Uterus (tissue), 4 donors: ENCODE results near the gene TMX3. TPM values are rescaled to one million over a fixed set of nuclear protein-coding genes. Genes with fewer than 3 reads are reported as not detected.
A peak's percentile ranks its signal among the peaks of the same experiment; 100 is the strongest.

Experiments
- DNase-seq, 2 donors: peaks; one replicate each; pipeline ENCODE4 v3.0.0-alpha.2; 2019 to 2020
- H3K27ac ChIP-seq, 2 donors: fragments of 200-600 bp; sonication (generic); 1 replicate in 1 of 2; 2 replicates in 1 of 2; pipeline ENCODE4 v1.5.1; 2016 to 2018
- H3K27me3 ChIP-seq, 2 donors: fragments of 200-600 bp; sonication (generic); one replicate each; pipeline ENCODE4 v1.5.1; 2018 to 2019; ENCODE audit warnings: control low read depth in 1 of 2
- H3K36me3 ChIP-seq, 2 donors: fragments of 200-600 bp; sonication (generic); one replicate each; pipeline ENCODE4 v1.5.1; 2019; ENCODE audit warnings: control low read depth in 1 of 2
- H3K4me1 ChIP-seq, 2 donors: fragments of 200-600 bp; sonication (generic); one replicate each; pipeline ENCODE4 v1.5.1; 2018 to 2019; ENCODE audit warnings: control low read depth in 1 of 2
- H3K4me3 ChIP-seq, 2 donors: fragments of 200-600 bp; sonication (generic); 1 replicate in 1 of 2; 2 replicates in 1 of 2; pipeline ENCODE4 v1.5.1; 2018 to 2019; ENCODE audit warnings: mild to moderate bottlenecking in 1 of 2
- H3K9me3 ChIP-seq, 2 donors: fragments of 200-600 bp; sonication (generic); one replicate each; pipeline ENCODE4 v1.5.1; 2019; ENCODE audit warnings: control low read depth in 1 of 2
- CTCF ChIP-seq, 4 experiments: fragments of 200-600 bp in 2 of 4; fragments of 450-650 bp in 2 of 4; sonication (generic) in 2 of 4; IDR thresholded peaks; one replicate each; pipeline ENCODE4 v1.5.1; 2016 to 2019; ENCODE audit warnings: antibody characterized with exemption in 4 of 4, mild to moderate bottlenecking in 2 of 4, moderate library complexity in 1 of 4
- POLR2A ChIP-seq, 2 donors: fragments of 450-650 bp; IDR thresholded peaks; one replicate each; pipeline ENCODE4 v1.6.1; 2016; ENCODE audit warnings: antibody characterized with exemption in 2 of 2, mild to moderate bottlenecking in 1 of 2, moderate library complexity in 1 of 2
- intact Hi-C: fragments of 100-400 bp; cut with DNase I; formaldehyde crosslinking; loops from one replicate; pipeline ENCODE4 v1.15.1; 2023; ENCODE audit warnings: low total_unique reads
- total RNA-seq, 4 donors: library from RNA; depleted of rRNA in 3 of 4; stranded (reverse); fragments of >200 nt in 3 of 4; gene quantifications; one replicate each; pipeline versions ENCODE4 v1.1.0 to v1.2.4, GENCODE V29; 2014 to 2023
- donor health status: DM: yes; HTN: yes; CAD: no.

TMX3 gene
- total RNA-seq: 100 to 1,000 TPM in 1 of 4 donors, 10 to 100 TPM in 3; 34.1 to 111 (median 73.4) TPM

DNA sequence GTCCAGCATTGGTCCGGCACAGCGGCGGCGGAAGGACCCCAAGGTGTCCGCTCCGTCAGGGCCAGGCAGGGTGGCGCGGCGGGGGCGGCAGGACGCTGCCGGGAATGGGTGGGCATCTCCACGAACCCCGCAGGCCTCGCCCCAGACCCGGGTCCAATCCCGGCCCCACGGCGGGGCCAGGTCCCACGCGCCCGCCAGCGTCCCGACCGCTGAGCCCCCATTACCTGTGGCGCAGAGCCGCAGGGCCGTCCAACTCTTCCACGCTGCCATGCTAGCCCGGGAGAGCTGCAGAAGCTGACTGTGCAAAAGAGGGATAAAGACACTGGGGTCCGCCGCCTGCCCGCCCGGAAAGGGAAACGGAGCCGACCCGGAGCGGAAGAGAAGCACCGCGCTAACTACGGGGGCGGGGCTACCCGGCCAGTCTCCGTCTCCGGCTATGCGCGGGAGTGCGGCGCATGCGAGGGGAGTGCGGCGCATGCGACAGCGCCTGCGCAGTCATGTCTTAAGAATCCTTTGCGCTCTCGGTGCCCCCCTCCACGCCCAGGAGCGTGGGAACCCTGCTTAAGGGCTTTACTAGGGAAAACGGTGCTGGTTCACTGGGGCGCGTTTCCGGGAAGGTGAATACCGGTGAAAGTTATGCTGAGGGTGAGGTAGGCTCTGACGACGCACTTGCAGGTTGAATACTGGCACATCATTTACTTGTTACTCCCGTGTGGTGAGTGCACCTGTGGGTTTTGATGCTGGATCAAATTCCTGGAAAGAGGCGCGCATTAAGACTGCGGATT lies at the start of gene TMX3:
Gene TMX3 (minus strand): TSS at position 397 of the 785 bp plus-strand sequence. CDS start 127 bp downstream, at position 270.
- H3K36me3 ChIP-seq: no peaks in the 10 kb centered on the region
- peak within 1 kb of the TSS; percentile 71 to 83 for H3K4me3 ChIP-seq
- H3K27me3 ChIP-seq: no peaks in the 10 kb centered on the region
- peak within 1 kb of the TSS; percentile 69 to 81 for H3K27ac ChIP-seq
- intact Hi-C loops: no loop called here
- no peaks in the 10 kb centered on the region for H3K4me1 ChIP-seq
- TF ChIP-seq CTCF (IDR thresholded peaks at IDR 0.05): peak in 1 of 4 experiments; percentile 27
- no peak for TF ChIP-seq POLR2A (IDR thresholded peaks at IDR 0.05)
- DNase-seq: peak; percentile 82 to 89
- no peaks in the 10 kb centered on the region for H3K9me3 ChIP-seq

- intact Hi-C loops: no loop called here
- H3K36me3 ChIP-seq: no peaks in the 10 kb centered on the region
- no peak overlapping the region for H3K4me3 ChIP-seq
- no peaks in the 10 kb centered on the region for H3K27me3 ChIP-seq
- TF ChIP-seq POLR2A (IDR thresholded peaks at IDR 0.05): no peak
- no peak for TF ChIP-seq CTCF (IDR thresholded peaks at IDR 0.05)
- no peaks in the 10 kb centered on the region for H3K4me1 ChIP-seq
- H3K27ac ChIP-seq: no peak overlapping the region
- no peaks in the 10 kb centered on the region for H3K9me3 ChIP-seq
- DNase-seq: no peak
Measured at GRCh38 chr18:68764016-68764415, 49.1 kb upstream of the TMX3 start.

GRCh38 chr18:68763083-68763482 lies 48.2 kb upstream of the TMX3 start:
- no peak overlapping the region for H3K4me3 ChIP-seq
- H3K27me3 ChIP-seq: no peaks in the 10 kb centered on the region
- H3K4me1 ChIP-seq: no peaks in the 10 kb centered on the region
- TF ChIP-seq CTCF (IDR thresholded peaks at IDR 0.05) (no peak), POLR2A (IDR thresholded peaks at IDR 0.05) (no peak)
- intact Hi-C loops: no loop called here
- H3K36me3 ChIP-seq: no peaks in the 10 kb centered on the region
- H3K9me3 ChIP-seq: no peaks in the 10 kb centered on the region
- DNase-seq: no peak
- H3K27ac ChIP-seq: no peak overlapping the region

DNA sequence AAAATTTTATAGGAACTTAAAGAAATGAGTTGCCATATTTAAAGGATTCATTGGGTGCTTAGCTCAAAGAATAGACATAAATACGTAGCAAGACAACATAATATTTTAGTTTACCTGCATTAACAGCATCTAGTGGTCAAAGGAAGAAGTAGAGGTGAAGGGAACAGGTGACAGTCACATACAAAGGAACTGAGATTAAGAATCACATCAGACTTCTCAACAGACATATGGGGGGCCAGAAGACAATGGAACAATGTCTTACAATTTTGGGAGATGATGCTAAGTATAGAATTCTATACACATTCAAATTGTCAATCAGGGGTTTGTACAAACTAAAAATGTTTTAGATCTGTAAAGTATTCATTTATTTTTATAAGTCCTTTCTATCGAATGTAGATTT lies 44.4 kb upstream of the TMX3 start:
- H3K4me1 ChIP-seq: no peaks in the 10 kb centered on the region
- TF ChIP-seq CTCF (IDR thresholded peaks at IDR 0.05): no peak
- no peak overlapping the region for H3K4me3 ChIP-seq
- no peaks in the 10 kb centered on the region for H3K36me3 ChIP-seq
- no peak for DNase-seq
- no peaks in the 10 kb centered on the region for H3K27me3 ChIP-seq
- intact Hi-C loops: no loop called here
- H3K27ac ChIP-seq: no peak overlapping the region
- H3K9me3 ChIP-seq: no peaks in the 10 kb centered on the region

DNA sequence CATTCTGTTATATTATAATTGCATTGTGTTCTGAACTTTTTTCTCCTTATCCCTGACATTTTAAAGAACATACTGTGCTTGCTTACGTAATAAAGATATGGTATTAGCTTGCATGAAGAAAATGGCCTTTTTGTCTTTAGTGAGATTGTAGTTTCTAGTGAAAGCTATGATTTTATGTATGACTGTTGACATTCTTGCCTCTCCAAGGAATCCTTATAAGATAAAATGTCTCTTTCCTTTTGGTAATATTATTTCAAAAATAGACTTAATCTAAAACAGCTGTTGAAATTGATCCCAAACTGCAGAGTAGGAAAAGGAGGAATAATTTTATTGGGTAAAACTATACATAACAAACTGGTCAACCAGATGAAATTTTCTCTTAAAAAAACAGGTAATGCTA lies 42.2 kb upstream of the TMX3 start:
- Histone ChIP-seq H3K27me3 (no peaks in the 10 kb centered on the region), H3K27ac (no peak overlapping the region), H3K4me3 (no peak overlapping the region), H3K9me3 (no peaks in the 10 kb centered on the region), H3K36me3 (no peaks in the 10 kb centered on the region), H3K4me1 (no peaks in the 10 kb centered on the region)
- TF ChIP-seq POLR2A (IDR thresholded peaks at IDR 0.05): no peak
- no peak for TF ChIP-seq CTCF (IDR thresholded peaks at IDR 0.05)
- DNase-seq: no peak
- intact Hi-C loops: no loop called here
